ENCODE measurements around the gene PTPRD.

DNA sequence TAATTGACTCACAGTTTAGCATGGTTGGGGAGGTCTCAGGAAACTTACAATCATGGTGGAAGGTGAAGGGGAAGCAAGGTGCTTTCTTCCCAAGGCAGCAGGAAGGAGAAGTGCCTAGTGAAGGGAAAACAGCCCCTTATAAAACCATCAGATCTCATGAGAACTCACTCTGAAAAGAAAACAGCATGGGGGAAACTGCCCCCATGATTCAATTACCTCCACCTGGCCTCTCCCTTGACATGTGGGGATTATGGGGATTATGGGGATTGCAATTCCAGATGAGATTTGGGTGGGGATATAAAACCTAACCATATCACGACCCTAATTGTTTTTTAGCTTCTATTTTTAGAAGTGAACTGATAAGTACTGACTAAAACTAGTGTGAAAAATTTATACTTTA lies 1435.7 kb downstream of the PTPRD start:
- TF ChIP-seq CTCF (IDR thresholded peaks at IDR 0.05; ENCODE audit: low read depth, low read length, poor library complexity, severe bottlenecking) (no peak), EZH2phosphoT487 (IDR thresholded peaks at IDR 0.05; ENCODE audit: borderline replicate concordance, low read length) (no peak)

Data from DOHH2 (cell line).